Measurements from ENCODE around the gene EXT2.
A peak's percentile ranks its signal among the peaks of the same experiment; 100 is the strongest.

The EXT2 gene

DNA sequence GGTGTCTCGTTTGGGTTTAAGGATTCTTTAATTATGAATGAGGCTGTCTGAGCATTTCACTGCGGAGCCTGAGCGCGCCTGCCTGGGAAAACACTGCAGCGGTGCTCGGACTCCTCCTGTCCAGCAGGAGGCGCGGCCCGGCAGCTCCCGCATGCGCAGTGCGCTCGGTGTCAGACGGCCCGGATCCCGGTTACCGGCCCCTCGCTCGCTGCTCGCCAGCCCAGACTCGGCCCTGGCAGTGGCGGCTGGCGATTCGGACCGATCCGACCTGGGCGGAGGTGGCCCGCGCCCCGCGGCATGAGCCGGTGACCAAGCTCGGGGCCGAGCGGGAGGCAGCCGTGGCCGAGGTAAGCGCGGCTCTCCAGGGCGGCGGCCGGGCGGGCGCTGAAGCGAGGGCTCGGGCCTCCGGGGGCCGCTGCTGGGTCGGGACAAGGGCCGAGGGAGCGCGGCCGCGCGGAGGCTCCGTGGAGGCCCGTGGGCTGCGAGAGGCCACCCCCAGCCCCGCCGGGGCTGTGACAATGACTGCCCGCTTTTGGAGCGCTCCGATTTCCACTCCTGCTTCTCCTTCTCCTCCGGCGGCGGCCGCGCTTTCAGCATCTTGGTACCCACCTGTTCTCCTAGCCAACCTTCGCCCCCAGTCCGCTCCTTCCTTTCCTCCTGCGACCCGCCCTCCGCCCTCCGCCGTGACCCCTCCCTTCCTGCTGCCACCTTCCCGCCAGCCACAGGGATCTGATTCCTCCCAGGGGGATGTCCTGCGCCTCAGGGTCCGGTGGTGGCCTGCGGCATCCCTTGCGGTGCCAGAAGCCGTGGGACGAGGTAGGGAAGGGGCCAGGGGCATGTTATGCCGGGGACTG lies at the start of gene EXT2:
EXT2 (plus strand) TSS at position 173 of the 854 bp plus-strand sequence. CDS start 12,035 bp downstream, outside the sequence.
- DNase-seq, result peak; percentile 87

DNA sequence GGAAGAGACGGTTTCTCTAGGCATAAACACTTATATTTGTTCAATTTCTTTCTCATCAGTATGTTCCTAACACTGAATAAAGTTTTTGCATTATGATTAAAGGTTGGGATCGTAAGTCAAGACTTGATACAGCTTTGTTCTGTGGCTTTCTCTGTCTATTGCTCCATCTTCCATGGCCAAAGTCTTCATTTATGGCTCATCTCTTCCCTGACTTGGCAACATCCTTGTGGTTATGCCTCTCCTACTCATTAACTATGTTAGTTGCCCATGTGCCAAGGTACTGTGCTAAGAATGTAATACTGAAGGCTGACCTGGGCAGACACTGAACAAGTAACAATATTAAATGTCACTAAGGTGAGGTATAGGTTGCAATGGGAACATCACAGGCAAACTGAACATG lies 49.3 kb upstream of the EXT2 start:
- DNase-seq, result no peak

DNA sequence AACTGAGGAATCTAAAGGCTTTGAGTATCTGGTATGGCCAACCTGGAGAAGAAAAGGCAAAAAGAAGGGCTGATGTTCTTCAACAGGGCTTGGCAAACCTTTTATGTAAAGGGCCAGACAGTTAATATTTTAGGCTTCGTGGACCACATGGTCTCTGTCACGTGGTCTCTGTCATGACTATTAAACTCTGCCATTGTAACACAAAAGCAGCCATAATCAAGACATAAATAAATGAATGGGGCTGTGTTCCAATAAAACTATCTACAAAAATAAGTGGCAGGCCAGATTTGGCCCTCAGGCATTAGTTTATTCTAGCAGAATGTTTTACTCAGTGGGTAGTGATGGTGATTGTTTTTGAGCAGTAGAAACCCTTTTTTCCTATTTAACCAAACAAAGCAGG lies 48.2 kb upstream of the EXT2 start:
- no peak for DNase-seq

DNA sequence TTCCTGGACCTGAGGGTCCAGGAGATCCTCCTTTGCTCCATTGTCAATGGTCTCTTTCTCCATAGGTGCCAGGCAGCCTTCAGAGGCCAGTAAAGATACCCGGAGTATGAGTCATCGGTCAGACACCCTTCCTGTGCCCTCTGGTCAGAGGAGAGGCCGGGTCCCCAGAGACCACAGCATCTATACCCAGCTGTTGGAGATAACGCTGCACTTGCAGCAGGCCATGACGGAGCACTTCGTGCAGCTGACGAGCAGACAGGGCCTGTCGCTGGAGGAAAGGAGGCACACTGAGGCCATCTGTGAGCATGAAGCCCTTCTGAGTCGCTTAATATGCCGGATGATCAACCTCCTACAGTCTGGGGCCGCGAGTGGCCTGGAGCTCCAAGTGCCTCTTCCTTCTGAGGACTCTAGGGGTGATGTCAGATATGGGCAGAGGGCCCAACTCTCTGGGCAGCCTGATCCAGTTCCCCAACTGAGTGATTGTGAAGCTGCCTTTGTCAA lies 47.5 kb upstream of the EXT2 start, which contains the start of gene ACCSL:
ACCSL (plus strand) TSS at position 51 of the 501 bp plus-strand sequence; CDS start at position 107, 56 bp downstream.
- DNase-seq, result no peak

DNA sequence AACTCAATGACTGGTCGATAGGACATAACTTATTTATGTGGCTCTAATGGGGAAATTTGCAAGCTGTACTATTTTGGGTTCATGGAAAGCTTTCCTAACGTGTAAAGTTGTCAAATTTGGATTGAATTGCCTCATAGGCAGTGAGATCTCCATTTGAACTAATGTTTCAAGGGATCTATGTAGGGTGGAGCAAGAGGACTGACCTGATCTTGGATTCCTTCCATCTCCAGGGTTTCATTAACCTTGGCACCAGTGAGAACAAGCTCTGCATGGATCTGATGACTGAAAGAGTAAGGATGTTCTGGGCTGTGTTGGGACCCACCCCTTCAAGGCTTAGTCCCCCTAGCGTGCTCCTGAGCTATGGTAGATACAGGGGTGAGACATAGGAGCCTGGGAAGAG lies 45.6 kb upstream of the EXT2 start:
- no peak for DNase-seq

DNA sequence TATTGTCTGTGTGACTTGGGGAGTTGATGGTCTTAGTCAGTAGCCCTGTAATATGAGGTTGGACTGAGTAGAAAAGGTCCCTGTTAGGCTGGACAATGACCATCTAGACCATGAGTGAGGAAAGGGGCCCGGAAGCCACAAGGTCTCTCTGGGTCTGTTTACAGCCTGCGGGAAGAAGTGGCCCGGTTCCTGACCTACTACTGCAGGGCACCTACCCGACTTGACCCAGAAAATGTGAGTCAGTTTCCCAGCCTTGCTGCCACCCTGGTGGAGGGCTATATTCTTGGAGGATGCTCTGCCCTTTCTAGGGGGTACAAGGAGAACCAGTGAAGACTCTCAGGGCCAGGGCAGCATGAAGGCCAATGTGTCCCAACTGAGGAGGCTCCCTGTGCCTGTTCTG lies 44.3 kb upstream of the EXT2 start:
- no peak for DNase-seq

DNA sequence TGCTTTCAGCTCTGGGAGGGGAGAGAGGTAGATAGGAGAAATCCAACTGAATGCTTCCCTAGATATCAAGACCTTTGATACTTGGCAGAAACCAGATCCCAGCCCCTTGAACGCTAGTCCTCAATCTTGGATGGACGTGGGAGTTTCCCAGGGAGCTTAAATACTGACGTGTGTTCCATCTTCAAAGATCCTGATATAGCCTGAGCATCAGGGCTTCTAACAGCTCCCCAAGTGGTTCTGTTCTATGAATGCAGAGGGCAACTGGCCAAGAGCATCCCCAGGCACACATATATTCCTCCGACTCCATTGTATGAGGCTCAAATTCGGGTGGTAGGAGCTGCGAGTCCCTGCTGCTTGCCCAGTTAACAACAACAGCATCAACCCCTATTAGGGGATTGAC lies 38.1 kb upstream of the EXT2 start:
- no peak for DNase-seq

DNA sequence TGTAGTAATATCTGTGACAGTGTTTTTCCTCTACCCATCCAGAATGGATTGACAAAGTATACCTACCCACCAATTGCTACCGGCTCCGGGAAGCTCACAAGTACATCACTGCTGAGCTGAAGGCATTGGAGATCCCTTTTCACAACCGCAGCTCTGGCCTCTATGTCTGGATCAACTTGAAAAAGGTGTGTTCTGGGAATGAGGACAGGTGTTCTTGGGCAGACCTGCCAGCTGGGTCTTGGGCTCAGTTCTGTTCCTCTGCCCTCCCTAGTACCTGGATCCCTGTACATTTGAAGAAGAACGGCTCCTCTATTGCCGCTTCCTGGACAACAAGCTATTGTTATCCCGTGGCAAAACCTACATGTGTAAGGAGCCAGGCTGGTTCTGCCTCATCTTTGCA lies 37.2 kb upstream of the EXT2 start:
- no peak for DNase-seq

DNA sequence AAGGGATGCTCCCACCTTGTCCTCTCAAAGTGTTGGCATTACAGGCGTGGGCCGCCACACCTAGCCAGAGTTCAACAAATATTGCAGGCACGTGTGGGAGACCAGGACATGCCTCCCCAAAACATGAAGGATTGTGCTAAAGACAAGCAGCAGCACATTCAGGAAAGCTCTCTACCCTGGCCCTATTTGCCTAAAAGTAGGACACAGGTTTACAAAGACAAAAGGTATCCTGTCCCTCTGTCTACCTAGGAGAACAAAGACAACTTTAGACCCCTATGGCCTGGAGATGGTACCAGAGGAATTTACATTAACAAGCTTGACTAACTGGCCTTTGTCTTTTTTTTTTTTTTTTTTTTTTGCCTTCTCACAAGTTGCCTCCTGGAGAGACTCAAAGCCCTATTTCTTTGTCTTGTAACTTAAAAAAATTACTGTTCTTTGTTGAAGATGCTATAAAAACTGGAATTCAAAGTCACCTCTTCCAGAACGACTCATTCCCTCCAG lies 30.3 kb upstream of the EXT2 start:
- DNase-seq, result no peak

DNA sequence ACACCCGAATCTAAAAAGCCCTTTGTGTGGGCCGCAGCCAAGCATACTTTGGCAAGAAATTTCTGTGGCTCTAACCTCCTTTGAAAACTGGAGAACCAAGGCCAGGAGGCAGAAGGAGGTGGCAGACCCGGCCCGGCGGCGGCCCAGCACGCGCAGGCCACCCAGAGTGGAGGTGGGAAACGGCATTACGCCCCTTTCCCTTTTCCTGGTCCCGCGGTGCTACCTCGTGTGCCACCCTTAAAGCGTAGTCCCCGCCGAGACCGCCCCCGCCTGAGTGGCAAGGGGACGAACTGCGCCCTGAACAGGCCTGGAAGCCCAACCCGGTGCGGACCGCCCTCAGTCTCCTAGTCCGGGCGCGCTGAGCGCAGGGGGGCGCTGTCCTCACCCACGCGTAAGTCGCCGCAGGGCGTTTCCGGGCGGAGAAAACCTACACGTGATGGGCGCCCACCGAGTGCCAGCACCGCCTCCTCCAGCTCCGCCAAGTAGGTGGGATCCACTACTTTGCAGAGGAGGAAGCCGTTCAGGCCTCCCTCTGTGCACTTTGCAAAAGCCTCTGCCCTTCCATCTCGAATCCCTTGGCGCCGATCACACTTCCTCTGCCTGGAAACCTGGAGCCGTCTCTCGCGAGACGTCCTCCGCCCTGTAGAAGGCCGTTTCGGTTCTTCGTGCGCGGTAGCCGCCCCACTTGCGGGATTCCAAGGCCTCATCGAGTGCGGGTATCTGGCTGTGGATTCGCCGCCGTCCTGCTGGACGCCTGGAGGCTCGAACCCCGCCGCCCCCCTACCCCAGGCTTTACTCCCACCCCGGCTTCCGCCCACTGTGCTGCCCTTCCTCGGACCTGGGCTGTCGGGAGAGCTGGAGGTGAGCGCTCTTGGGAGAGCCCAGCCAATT lies 29.4 kb upstream of the EXT2 start, which contains the start of gene ACCS:
ACCS (plus strand) TSS at position 430 of the 891 bp plus-strand sequence. CDS start 1,358 bp downstream, outside the sequence.
- DNase-seq, result peak; percentile 89

DNA sequence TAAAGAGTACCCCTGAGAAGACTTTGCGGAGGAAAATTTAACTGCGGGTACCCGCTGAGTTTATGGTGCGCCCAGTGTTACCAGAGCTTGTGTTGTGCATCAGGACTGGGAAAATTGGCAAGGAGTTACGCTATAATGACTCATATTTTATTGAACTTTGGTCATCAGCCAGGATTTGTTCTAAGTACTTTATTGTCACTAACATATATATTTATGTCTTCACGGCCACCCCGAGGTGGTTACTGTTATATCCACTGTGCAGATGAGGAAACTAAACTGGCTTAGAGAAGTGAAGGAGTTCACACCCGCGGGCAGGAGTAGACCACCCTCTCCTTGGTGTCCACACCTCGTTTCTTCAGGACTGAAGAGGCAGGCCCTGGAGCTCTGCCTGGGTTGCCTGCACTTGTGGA lies 28.7 kb upstream of the EXT2 start:
- DNase-seq, result no peak

DNA sequence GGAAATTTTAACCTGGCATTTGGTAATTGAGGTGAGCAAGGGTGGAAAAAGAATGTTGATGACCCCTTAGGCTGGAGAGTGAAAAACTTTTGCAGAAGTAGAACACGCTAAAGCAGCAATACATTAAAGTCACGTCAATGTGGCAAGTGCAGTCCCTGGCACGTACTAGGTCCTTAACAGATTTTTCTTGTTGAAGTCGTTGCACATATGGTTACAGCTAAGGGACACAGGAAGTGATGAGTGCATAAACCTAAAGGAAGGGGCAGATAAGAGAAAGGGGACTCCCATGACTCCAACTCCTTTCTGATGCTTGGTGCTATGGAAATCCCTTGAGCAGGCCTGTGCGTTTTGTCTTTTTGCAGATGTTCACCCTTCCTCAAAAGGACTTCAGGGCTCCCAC lies 28.2 kb upstream of the EXT2 start:
- DNase-seq, result no peak

DNA sequence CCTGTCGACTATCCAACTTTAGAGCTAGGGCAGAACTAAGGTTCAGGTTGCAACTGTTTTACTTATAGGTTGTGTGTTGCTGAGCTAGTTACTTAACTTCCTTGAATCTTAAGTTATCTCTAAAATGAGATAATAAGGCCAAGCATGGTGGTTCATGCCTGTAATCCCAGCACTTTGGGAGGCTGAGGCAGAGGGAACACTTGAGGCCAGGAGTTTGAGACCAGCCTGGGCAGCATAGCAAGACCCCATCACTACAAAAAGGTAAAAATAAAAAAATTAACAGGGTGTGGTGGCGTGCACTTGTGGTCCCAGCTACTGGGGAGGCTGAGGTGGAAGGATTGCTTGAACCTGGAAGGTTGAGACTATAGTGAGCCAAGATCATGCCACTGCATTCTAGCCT lies 27.3 kb upstream of the EXT2 start:
- DNase-seq, result no peak

DNA sequence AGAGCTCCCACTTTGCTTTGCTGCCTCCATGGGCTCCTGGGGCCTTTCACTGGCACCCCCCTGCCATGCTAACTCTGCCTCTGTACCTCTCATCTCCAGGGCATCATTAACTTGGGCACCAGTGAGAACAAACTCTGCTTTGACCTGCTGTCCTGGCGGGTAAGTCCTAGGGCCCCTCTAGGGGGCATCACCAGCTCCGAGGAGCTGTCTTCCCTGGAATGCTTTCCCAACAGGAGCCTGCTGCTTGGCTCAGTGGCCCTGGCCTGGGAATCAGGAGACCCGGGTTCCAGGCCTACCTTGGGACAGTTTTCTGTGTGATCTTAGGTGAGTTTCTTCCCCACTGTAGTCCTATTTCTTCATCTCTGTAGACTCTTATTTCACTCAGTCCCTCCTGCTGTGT lies 24.3 kb upstream of the EXT2 start:
- no peak for DNase-seq

DNA sequence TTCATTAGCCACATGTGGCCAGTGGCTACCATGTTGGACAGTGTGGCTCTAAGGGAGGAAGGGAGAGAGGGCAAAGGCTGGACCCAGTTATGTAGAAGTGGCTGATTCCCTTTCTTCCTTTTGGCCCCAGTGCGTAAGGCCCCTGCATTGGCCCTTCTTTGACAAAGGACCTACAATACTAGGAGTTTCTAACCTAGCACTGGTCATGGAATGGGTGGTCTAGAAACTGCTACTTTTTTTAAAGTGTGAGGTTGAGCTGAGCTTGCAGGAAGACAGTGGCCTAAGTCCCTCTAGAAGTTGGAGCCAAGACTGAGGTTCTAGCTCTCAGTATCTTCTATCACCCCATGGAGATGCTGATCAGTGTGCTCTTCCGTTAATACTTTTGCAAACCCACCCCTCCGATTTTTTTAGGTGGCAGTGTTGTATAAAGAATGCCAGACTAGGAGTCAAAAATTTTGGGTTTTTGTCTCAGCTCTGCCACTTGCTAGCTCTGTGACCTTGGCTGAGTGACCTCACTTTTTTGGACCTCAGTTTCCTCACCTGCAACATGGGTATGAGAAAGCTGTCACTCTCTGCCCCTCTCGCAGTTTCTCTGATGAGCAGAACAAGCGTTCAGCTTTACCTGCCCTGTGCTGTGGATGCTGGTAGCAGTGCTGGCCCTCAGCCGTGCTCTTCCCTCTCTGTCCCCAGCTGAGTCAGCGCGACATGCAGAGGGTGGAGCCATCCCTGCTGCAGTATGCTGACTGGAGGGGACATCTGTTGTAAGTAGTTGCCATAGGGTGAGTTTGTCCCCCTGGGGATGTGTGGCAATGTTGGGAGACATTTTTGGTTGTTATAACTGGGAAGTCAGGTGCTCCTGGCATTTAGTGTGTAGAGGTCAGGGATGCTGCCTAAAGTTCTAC lies 22.5 kb upstream of the EXT2 start:
- DNase-seq, result no peak

DNA sequence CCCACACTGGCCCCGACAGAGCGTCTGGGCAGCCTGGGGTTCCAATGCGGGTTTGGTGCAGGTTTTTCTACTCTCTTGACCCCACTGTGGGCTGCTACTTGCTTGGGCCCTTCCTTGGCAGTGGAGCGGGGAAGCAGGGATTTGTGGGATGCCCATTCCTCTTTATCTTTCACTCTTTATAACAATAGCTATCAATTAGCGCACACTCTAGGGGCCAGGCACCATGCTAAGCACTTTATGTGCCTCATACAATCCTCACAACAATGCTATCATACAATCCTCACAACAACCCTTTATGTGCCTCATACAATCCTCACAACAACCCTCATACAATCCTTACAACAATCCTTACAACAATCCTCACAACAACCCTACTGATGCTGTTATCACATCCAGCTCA lies 16.7 kb upstream of the EXT2 start:
- DNase-seq, result no peak

DNA sequence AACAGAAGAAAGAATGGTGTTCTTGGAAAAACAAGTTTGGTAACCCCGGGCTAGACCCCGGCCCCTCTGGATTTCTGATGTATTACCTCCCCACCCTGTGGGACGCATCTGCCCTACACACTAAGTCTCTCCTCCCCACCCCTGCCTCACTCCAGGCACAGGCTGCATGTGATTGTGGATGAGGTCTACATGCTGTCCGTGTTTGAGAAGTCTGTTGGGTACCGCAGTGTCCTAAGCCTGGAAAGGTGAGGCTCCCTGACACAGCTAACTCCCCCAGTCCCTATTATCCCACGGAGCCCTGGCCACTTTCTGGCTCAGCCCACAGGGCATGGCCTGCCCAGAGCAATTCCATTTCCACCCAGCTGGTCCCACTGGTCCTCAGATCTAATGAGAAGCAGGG lies 16.1 kb upstream of the EXT2 start:
- DNase-seq, result no peak

DNA sequence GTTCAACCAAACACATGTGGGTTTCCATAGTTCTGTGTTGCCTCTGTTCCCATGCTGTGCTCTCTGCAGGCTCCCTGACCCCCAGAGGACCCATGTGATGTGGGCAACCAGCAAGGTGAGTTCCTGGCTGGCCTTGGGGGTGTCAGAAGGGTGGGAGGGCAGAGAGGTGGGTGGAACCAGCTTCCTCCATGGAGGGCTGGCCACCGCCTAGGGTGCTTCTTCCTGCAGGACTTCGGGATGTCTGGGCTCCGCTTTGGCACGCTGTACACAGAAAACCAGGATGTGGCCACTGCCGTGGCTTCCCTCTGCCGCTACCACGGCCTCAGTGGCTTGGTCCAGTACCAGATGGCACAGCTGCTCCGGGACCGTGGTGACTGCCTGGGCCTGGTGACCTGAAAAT lies 14.5 kb upstream of the EXT2 start:
- no peak for DNase-seq

DNA sequence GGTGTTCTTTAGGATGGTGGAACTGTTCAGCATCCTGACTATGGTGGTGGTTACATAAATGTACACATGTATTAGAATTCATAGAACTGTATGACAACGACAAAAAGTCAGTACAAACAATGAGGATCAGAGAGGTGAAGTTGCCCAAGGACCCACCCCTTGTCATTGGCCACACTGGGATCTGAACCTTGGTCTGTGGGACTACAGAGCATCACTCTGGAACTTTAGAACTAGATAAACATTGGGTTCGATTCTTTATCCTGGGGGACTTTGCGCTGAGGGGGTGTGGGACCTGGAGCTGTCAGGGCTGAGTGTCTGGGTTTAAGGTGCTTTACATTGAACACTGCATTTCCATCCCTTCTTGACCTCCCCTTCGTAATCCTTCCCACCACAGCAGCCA lies 12.8 kb upstream of the EXT2 start:
- no peak for DNase-seq

DNA sequence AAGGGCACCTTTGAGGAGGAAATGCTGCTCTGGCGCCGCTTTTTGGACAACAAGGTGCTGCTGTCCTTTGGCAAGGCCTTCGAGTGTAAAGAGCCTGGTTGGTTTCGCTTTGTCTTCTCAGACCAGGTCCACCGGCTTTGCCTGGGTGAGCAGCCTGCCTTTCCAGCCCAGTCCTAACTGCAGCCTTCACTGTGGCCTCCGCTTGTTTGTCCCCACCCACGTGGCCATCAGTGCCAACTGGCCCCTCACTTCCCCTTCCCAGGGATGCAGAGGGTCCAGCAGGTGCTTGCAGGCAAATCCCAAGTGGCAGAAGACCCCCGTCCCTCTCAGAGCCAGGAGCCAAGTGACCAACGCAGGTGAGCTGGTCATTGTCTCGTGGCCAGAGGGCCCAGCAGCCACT lies 12.0 kb upstream of the EXT2 start:
- no peak for DNase-seq

DNA sequence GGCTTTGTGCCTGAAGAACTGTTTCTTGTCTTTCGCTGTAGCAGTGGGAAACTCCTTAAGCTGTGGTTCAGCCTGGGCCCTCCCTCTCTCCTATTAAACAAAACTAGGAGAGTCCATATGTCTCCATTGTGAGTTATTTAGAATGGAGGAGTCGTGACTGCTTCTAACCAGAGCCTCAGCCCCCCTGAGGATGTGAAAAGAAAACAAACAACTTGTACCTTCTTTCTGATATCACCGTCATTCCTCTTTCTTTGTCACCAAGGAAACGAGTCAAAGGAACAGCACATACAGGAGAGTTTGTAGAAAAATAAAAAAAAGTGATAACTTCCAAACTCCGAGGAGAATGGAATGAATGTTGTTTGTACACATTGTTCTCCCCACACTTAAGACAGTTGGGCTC lies 11.6 kb upstream of the EXT2 start:
- DNase-seq, result no peak

DNA sequence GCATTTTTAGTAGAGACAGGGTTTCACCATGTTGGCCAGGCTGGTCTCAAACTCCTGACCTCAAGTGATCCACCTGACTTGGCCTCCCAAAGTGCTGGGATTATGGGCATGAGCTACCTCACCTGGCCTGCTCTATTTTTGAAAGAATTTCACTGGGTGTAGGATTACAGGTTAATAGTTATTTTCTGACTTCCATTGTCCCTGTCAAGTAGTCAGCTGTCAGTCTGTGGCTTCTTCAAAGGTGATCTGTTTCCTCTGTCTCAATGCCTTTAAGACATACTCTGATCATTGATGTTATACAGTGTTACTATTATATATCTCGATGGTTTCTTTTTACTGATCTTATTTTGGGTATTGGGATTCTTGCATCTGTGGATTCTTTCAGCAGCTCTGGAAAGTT lies 10.1 kb upstream of the EXT2 start:
- no peak for DNase-seq
